ENCODE results near the gene TMEM263. TPM values are rescaled to one million over a fixed set of nuclear protein-coding genes. Genes with fewer than 3 reads are reported as not detected.

The TMEM263 gene
- total and polyA plus RNA-seq, 9 of the 15 experiments (the other 6 are each of a cell fraction or from before 2014, with no cell fraction given) = 12.6 to 36.7 (median 24.4) TPM

DNA sequence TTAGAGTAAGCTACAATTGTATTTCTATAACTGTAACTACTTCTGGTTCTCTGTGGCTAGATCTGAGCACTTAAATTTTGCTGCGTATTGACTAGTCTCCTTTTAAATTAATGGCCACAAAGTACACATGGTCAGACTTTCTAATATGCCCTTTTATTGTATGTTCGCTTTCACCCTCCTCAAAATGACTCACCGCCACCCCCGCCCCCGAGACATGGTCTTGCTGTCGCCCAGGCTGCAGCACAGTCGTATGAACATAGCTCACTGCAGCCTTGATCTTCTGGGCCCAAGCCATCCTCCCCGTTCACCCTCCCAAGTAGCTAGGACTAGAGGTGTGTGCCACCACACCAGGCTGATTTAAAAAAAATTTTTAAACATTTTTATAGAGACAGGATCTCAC lies 19.4 kb downstream of the TMEM263 start (continued):
- TF ChIP-seq, protein P1, sequence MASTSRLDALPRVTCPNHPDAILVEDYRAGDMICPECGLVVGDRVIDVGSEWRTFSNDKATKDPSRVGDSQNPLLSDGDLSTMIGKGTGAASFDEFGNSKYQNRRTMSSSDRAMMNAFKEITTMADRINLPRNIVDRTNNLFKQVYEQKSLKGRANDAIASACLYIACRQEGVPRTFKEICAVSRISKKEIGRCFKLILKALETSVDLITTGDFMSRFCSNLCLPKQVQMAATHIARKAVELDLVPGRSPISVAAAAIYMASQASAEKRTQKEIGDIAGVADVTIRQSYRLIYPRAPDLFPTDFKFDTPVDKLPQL (IDR thresholded peaks at IDR 0.05; ENCODE audit: extremely low read depth, insufficient read length) = no peak
- no peak for TF ChIP-seq RAD21 (CRISPR knock-in tag; conservative IDR thresholded peaks at IDR 0.05 in 1 of 2, IDR thresholded peaks at IDR 0.05 in 1 of 2)
- TF ChIP-seq, protein P2, sequence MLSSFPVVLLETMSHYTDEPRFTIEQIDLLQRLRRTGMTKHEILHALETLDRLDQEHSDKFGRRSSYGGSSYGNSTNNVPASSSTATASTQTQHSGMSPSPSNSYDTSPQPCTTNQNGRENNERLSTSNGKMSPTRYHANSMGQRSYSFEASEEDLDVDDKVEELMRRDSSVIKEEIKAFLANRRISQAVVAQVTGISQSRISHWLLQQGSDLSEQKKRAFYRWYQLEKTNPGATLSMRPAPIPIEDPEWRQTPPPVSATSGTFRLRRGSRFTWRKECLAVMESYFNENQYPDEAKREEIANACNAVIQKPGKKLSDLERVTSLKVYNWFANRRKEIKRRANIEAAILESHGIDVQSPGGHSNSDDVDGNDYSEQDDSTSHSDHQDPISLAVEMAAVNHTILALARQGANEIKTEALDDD (IDR thresholded peaks at IDR 0.05) = no peak
- TF ChIP-seq, protein P3, sequence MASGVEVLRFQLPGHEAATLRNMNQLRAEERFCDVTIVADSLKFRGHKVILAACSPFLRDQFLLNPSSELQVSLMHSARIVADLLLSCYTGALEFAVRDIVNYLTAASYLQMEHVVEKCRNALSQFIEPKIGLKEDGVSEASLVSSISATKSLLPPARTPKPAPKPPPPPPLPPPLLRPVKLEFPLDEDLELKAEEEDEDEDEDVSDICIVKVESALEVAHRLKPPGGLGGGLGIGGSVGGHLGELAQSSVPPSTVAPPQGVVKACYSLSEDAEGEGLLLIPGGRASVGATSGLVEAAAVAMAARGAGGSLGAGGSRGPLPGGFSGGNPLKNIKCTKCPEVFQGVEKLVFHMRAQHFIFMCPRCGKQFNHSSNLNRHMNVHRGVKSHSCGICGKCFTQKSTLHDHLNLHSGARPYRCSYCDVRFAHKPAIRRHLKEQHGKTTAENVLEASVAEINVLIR (CRISPR knock-in tag; IDR thresholded peaks at IDR 0.05) = no peak
- TF ChIP-seq MYBL2 (IDR thresholded peaks at IDR 0.05; ENCODE audit: low read depth) = no peak
- TF ChIP-seq MYBL2 (CRISPR knock-in tag; IDR thresholded peaks at IDR 0.05; ENCODE audit: borderline replicate concordance) = no peak
- no peak for TF ChIP-seq BCLAF1 (IDR thresholded peaks at IDR 0.05; ENCODE audit: borderline replicate concordance in 1 of 2, control insufficient read depth in 1 of 2, low read depth in 2 of 2, low read length in 1 of 2)
- no peak for TF ChIP-seq RCOR1 (IDR thresholded peaks at IDR 0.05; ENCODE audit: borderline replicate concordance in 1 of 2, low read depth in 2 of 2, low read length in 2 of 2)
- TF ChIP-seq NR2F6 (CRISPR knock-in tag; IDR thresholded peaks at IDR 0.05) = no peak
- no peak for TF ChIP-seq FOXJ2 (tag; IDR thresholded peaks at IDR 0.05)
- TF ChIP-seq E2F4 (CRISPR knock-in tag; IDR thresholded peaks at IDR 0.05; ENCODE audit: low read depth) = no peak
- no peak for TF ChIP-seq ZNF23 (CRISPR knock-in tag; IDR thresholded peaks at IDR 0.05)
- TF ChIP-seq ZNF778 (CRISPR knock-in tag; IDR thresholded peaks at IDR 0.05) = no peak
- TF ChIP-seq HCFC1 (IDR thresholded peaks at IDR 0.05; ENCODE audit: low read depth, low read length) = no peak
- TF ChIP-seq ARNT (IDR thresholded peaks at IDR 0.05) = no peak
- TF ChIP-seq CBX8 (IDR thresholded peaks at IDR 0.05; ENCODE audit: borderline replicate concordance, extremely low read depth, low read depth, low read length, poor library complexity, severe bottlenecking) = no peak
- no peak for TF ChIP-seq ZKSCAN3 (CRISPR knock-in tag; IDR thresholded peaks at IDR 0.05)
- TF ChIP-seq, protein P4, sequence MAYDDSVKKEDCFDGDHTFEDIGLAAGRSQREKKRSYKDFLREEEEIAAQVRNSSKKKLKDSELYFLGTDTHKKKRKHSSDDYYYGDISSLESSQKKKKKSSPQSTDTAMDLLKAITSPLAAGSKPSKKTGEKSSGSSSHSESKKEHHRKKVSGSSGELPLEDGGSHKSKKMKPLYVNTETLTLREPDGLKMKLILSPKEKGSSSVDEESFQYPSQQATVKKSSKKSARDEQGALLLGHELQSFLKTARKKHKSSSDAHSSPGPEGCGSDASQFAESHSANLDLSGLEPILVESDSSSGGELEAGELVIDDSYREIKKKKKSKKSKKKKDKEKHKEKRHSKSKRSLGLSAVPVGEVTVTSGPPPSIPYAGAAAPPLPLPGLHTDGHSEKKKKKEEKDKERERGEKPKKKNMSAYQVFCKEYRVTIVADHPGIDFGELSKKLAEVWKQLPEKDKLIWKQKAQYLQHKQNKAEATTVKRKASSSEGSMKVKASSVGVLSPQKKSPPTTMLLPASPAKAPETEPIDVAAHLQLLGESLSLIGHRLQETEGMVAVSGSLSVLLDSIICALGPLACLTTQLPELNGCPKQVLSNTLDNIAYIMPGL (CRISPR knock-in tag; IDR thresholded peaks at IDR 0.05) = no peak
- TF ChIP-seq TRIM28 (IDR thresholded peaks at IDR 0.05) = no peak
- TF ChIP-seq FOXK1 (CRISPR knock-in tag; IDR thresholded peaks at IDR 0.05; ENCODE audit: borderline replicate concordance) = no peak
